CD4-positive, alpha-beta memory T cell (primary cell): Measurements from ENCODE around the gene UROS. TPM values are rescaled to one million over a fixed set of nuclear protein-coding genes. Genes with fewer than 3 reads are reported as not detected.
A peak's percentile ranks its signal among the peaks of the same experiment; 100 is the strongest.

Experiments
- CTCF ChIA-PET: fragments of 350-600 bp; sonication (Branson Sonifier 250); formaldehyde crosslinking; loops from one replicate; lab custom pipeline; 2021; ENCODE audit warnings: inconsistent platforms; ENCODE audit not compliant: partially characterized antibody; lab: Charles Lee
- POLR2A ChIA-PET: fragments of 350-600 bp; sonication (Branson Sonifier 250); formaldehyde crosslinking; loops from one replicate; lab custom pipeline; 2021; ENCODE audit not compliant: partially characterized antibody; lab: Charles Lee
- DNase-seq, 5 donors: peaks; one replicate each; pipeline versions ENCODE4 v3.0.0 to v3.0.0-alpha.2; 2020 to 2022; ENCODE audit warnings: mixed read lengths in 1 of 5
- H3K27ac ChIP-seq: one replicate; pipeline ENCODE4 v1.7.0; 2013; ENCODE audit warnings: low read depth, low read length
- H3K27me3 ChIP-seq: 2 replicates; pipeline ENCODE4 v1.7.0; 2013; ENCODE audit warnings: mild to moderate bottlenecking, low read length, moderate library complexity; ENCODE audit not compliant: insufficient read depth
- H3K36me3 ChIP-seq: 2 replicates; pipeline ENCODE4 v1.7.0; 2013; ENCODE audit warnings: mild to moderate bottlenecking, low read length, moderate library complexity; ENCODE audit not compliant: insufficient read depth
- H3K4me1 ChIP-seq: 2 replicates; pipeline ENCODE4 v1.7.0; 2013; ENCODE audit warnings: mild to moderate bottlenecking, low read length, moderate library complexity; ENCODE audit not compliant: insufficient read depth
- H3K4me3 ChIP-seq, 2 donors: one replicate each; pipeline ENCODE4 v1.7.0; 2013; ENCODE audit warnings: low read length in 2 of 2, mild to moderate bottlenecking in 1 of 2
- H3K9me3 ChIP-seq, 2 donors: one replicate each; pipeline ENCODE4 v1.7.0; 2013; ENCODE audit warnings: low read length in 2 of 2, control low read depth in 1 of 2; ENCODE audit not compliant: control insufficient read depth in 1 of 2
- H3K27ac Mint-ChIP-seq, 7 donors: one replicate each; pipeline ENCODE4 v1.8.0; 2020 to 2021; ENCODE audit warnings: mixed read lengths in 7 of 7, mild to moderate bottlenecking in 6 of 7, inconsistent platforms in 3 of 7, moderate library complexity in 3 of 7
- H3K27me3 Mint-ChIP-seq, 2 donors: one replicate each; pipeline ENCODE4 v1.8.0; 2020 to 2021; ENCODE audit warnings: mixed read lengths in 2 of 2
- H3K36me3 Mint-ChIP-seq, 2 donors: one replicate each; pipeline ENCODE4 v1.8.0; 2020 to 2021; ENCODE audit warnings: mixed read lengths in 2 of 2, inconsistent platforms in 1 of 2, mild to moderate bottlenecking in 1 of 2
- H3K4me1 Mint-ChIP-seq, 4 donors: one replicate each; pipeline ENCODE4 v1.8.0; 2020 to 2021; ENCODE audit warnings: mixed read lengths in 4 of 4, mild to moderate bottlenecking in 1 of 4
- H3K4me3 Mint-ChIP-seq, 8 donors: one replicate each; pipeline ENCODE4 v1.8.0; 2020 to 2021; ENCODE audit warnings: mixed read lengths in 8 of 8, mild to moderate bottlenecking in 7 of 8, moderate library complexity in 6 of 8, inconsistent platforms in 3 of 8
- H3K9me3 Mint-ChIP-seq, 8 donors: one replicate each; pipeline ENCODE4 v1.8.0; 2020 to 2021; ENCODE audit warnings: mixed read lengths in 8 of 8, mild to moderate bottlenecking in 5 of 8, inconsistent platforms in 3 of 8, moderate library complexity in 1 of 8
- intact Hi-C: fragments of 100-400 bp; cut with micrococcal nuclease; formaldehyde crosslinking; loops from one replicate; pipeline ENCODE4 v1.15.1; 2023
- polyA plus RNA-seq, 2 donors: library from polyadenylated mRNA; unstranded; fragments of 300-500 nt; fragmentation: Illumina TruSeq; gene quantifications; one replicate each; pipeline ENCODE4 v1.2.3, GENCODE V29; 2021
- total RNA-seq, 2 experiments: library from RNA; stranded (reverse); gene quantifications; one replicate each; pipeline ENCODE4 v1.2.3, GENCODE V29; 2021

UROS gene
- total and polyA plus RNA-seq, 4 experiments from 2014 or later, result 38.8 to 69.8 (median 48.6) TPM

DNA sequence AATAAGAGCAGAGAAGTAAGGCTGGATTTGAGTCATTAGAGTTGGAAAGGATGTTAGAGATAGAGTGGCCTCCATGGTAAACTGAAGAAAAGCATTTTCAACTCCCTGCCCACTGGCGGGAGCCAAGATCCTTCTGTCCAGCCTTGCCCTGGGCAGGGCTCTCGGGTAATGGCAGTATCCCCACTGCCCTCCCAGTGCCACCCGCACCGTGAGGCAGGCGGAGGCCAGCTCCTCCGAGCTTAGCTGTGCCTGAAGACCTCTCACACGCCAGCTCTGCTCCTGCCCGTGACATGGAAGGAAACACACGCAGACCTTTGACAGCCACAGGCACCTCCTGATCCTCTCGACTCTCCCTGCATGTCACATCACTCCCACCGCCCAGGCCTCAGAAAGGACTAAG, 22.6 kb upstream of the UROS start:
- no peak overlapping the region for H3K4me3 Mint-ChIP-seq
- Histone ChIP-seq H3K27me3 (no peaks in the 10 kb centered on the region), H3K4me1 (no peaks in the 10 kb centered on the region), H3K4me3 (no peak overlapping the region), H3K27ac (no peak overlapping the region), H3K9me3 (no peaks in the 10 kb centered on the region), H3K36me3 (no peaks in the 10 kb centered on the region)
- H3K27me3 Mint-ChIP-seq, result no peaks in the 10 kb centered on the region
- H3K27ac Mint-ChIP-seq, result no peak overlapping the region
- DNase-seq, result no peak
- intact Hi-C loops, result no loop called here
- POLR2A ChIA-PET, result no interaction called here
- H3K9me3 Mint-ChIP-seq, result no peaks in the 10 kb centered on the region
- peaks cover 11 to 21% of the 10 kb centered on the region in 2 donors for H3K36me3 Mint-ChIP-seq
- CTCF ChIA-PET, result no interaction called here
- H3K4me1 Mint-ChIP-seq, result no peaks in the 10 kb centered on the region

DNA sequence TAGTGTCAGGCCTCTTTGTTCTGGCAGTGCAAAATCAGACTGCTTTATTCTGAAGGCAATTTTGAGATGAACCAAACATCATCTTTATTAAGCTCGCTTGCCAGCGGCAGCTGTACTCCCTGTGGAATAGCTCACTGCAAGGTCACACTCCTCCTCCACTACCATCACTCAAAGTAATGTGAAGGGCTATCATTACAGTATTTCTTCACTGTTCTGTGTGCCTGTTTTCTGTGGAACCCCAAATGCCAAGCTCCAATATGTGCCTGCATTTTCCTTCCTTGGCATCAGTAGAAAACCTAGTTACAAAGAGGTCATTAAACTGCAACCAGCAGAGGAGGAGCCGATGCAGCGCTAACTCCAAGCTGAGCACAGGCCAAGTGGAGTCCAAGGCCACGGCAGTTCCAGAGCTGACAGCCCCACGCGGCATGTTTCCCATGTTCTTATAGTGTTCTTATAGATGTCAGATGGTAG, 21.7 kb upstream of the UROS start:
- intact Hi-C loops, result no loop called here
- H3K27me3 Mint-ChIP-seq, result no peaks in the 10 kb centered on the region
- Histone ChIP-seq H3K27me3 (no peaks in the 10 kb centered on the region), H3K4me1 (no peaks in the 10 kb centered on the region), H3K4me3 (no peak overlapping the region), H3K36me3 (no peaks in the 10 kb centered on the region), H3K9me3 (no peaks in the 10 kb centered on the region), H3K27ac (no peak overlapping the region)
- no peak overlapping the region for H3K27ac Mint-ChIP-seq
- peaks cover 13 to 28% of the 10 kb centered on the region in 2 donors for H3K36me3 Mint-ChIP-seq
- CTCF ChIA-PET, result no interaction called here
- H3K4me1 Mint-ChIP-seq, result no peaks in the 10 kb centered on the region
- POLR2A ChIA-PET, result no interaction called here
- H3K4me3 Mint-ChIP-seq, result no peak overlapping the region
- no peaks in the 10 kb centered on the region for H3K9me3 Mint-ChIP-seq
- no peak for DNase-seq

DNA sequence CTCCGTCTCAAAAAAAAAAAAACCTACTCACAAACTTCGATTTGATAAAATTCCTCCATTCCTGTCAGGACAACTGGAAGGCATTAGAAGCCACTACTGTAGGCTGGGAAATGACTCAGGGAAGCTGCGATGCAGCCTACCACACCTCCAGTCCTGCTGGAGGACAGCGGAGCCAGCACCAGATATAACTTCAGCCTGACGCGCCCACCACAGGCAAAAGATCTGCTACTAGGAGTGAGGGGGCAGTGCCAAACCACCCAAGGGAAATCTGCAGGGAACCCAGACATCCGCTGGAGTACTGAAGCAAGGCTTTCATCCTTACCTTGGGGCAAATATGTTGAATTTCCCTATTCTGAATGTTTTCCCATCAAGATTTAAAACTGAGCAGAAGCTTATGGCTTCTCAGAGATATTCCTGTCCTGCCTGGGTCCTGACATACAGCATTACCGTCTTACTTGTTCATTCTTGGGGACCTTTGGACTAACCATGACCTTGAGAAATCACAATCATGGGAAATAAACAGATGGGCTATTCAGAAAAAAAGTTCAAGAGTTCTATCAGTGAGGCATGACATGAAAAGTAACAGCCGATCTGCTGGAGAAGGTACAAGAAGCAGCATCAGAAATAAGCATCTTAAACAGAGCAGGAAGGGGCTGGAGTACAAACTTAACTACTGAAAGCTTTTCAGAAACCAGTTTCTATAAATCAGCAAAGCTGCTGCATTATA, 20.7 kb upstream of the UROS start:
- H3K27ac ChIP-seq, result no peak overlapping the region
- no peaks in the 10 kb centered on the region for H3K27me3 ChIP-seq
- POLR2A ChIA-PET, result no interaction called here
- intact Hi-C loops, result no loop called here
- Mint-ChIP-seq H3K36me3 (peaks cover 14 to 33% of the 10 kb centered on the region in 2 donors), H3K27ac (peak overlapping the region in 2 of 7 donors; percentile 42 to 67), H3K4me3 (no peak overlapping the region), H3K27me3 (no peaks in the 10 kb centered on the region), H3K4me1 (no peaks in the 10 kb centered on the region), H3K9me3 (no peaks in the 10 kb centered on the region)
- no peak overlapping the region for H3K4me3 ChIP-seq
- H3K9me3 ChIP-seq, result no peaks in the 10 kb centered on the region
- no peak for DNase-seq
- CTCF ChIA-PET, result no interaction called here
- peaks cover 5% of the 10 kb centered on the region for H3K36me3 ChIP-seq
- no peaks in the 10 kb centered on the region for H3K4me1 ChIP-seq

DNA sequence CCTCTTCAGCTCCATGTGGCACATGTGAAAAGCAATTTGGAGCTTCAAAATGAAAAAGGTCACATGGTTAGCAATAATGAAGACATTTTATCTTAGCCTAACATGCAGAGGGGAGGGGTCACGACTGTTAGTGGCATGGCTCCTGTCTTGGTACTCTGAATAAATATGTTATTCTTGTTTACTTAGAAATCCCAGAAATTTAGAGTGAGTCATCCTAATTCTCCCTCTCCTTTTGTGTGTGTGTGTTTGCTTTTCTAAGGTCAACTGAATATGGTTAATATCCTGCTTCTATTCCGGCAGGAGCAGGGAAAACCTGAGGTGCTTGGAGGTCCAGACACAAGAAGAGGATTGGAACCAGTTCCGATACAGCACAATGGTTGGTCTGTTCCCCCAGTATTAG, 17.9 kb upstream of the UROS start:
- H3K4me3 Mint-ChIP-seq, result no peak overlapping the region
- H3K4me3 ChIP-seq, result no peak overlapping the region
- H3K27ac ChIP-seq, result no peak overlapping the region
- intact Hi-C loops, result no loop called here
- no peak for DNase-seq
- POLR2A ChIA-PET, result no interaction called here
- no peaks in the 10 kb centered on the region for H3K27me3 Mint-ChIP-seq
- no peaks in the 10 kb centered on the region for H3K4me1 Mint-ChIP-seq
- H3K4me1 ChIP-seq, result no peaks in the 10 kb centered on the region
- no peaks in the 10 kb centered on the region for H3K9me3 Mint-ChIP-seq
- H3K36me3 ChIP-seq, result peaks cover 20% of the 10 kb centered on the region
- CTCF ChIA-PET, result no interaction called here
- H3K36me3 Mint-ChIP-seq, result peaks cover 26 to 49% of the 10 kb centered on the region in 2 donors
- H3K27me3 ChIP-seq, result no peaks in the 10 kb centered on the region
- H3K9me3 ChIP-seq, result no peaks in the 10 kb centered on the region
- H3K27ac Mint-ChIP-seq, result peak overlapping the region in 1 of 7 donors; percentile 73

DNA sequence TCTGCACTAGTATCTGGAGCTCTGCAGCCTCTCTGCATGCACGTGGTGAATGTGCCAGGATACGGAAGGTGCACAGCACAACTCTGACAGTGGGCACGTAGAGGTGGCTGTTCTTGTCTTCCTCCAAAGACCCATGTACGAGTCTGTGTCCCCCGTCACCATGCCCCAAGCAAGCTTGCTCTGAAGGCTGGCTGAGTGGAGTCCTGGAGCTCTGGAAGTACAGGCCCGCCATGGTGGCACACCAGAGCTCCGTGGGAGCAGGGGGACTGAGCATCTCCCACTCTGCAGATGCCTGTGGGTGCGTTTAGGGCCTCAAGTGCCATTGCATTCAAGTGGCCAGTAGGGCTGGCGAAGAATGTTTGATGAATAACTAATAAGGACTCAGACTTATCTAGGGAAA, 17.3 kb upstream of the UROS start:
- no peak for DNase-seq
- Histone ChIP-seq H3K36me3 (peaks cover 20% of the 10 kb centered on the region), H3K9me3 (no peaks in the 10 kb centered on the region), H3K27ac (no peak overlapping the region), H3K4me1 (no peaks in the 10 kb centered on the region), H3K27me3 (no peaks in the 10 kb centered on the region), H3K4me3 (no peak overlapping the region)
- Mint-ChIP-seq H3K36me3 (peaks cover 31 to 54% of the 10 kb centered on the region in 2 donors), H3K9me3 (no peaks in the 10 kb centered on the region), H3K27ac (peak overlapping the region in 2 of 7 donors; percentile 52 to 79), H3K4me1 (no peaks in the 10 kb centered on the region), H3K27me3 (no peaks in the 10 kb centered on the region), H3K4me3 (no peak overlapping the region)
- CTCF ChIA-PET, result no interaction called here
- POLR2A ChIA-PET, result no interaction called here
- intact Hi-C loops, result no loop called here

DNA sequence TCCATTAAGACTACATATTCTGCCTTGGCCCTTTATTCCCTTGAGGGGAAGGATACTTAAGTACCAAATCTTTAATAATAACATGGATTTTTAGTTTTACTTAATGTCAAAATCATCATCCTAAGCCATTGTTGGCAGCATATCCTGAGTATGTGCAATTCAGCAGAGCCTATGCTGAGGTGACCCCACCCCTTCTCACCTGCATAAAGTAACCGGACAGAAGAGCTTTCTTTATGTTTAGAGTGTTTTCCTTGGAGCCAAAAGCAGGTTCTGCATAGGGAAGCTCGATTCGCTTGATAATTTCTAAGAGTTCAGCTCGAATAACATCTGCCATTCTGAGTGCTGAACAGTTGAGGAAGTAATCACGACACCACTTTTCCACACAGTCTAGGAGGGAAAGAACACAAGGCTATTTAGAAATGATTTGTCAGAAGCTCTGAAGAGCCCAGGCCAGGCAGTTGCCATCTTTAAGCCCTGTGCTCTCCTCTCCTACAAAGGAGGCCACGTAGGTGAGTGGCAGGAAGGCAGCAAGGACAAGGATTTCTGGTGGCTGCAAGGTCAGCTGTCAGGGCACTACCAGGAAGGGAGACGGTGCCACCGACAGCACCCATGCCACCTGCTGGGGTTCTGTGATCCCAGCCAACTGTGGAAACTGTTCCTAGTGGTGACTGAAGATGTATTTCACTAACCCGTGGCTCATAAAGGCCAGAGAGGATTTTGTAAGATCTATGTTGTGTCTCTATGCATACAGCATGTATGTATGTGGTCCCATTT, 15.9 kb upstream of the UROS start:
- H3K36me3 ChIP-seq, result peaks cover 23% of the 10 kb centered on the region
- Mint-ChIP-seq H3K27ac (peak overlapping the region in 2 of 7 donors; percentile 32 to 37), H3K36me3 (peaks cover 36 to 59% of the 10 kb centered on the region in 2 donors), H3K4me1 (no peaks in the 10 kb centered on the region), H3K27me3 (no peaks in the 10 kb centered on the region), H3K9me3 (no peaks in the 10 kb centered on the region), H3K4me3 (no peak overlapping the region)
- no peaks in the 10 kb centered on the region for H3K4me1 ChIP-seq
- no peak overlapping the region for H3K27ac ChIP-seq
- ChIA-PET CTCF (no interaction called here), POLR2A (no interaction called here)
- no peaks in the 10 kb centered on the region for H3K9me3 ChIP-seq
- intact Hi-C loops, result no loop called here
- no peak for DNase-seq
- no peak overlapping the region for H3K4me3 ChIP-seq
- H3K27me3 ChIP-seq, result no peaks in the 10 kb centered on the region

DNA sequence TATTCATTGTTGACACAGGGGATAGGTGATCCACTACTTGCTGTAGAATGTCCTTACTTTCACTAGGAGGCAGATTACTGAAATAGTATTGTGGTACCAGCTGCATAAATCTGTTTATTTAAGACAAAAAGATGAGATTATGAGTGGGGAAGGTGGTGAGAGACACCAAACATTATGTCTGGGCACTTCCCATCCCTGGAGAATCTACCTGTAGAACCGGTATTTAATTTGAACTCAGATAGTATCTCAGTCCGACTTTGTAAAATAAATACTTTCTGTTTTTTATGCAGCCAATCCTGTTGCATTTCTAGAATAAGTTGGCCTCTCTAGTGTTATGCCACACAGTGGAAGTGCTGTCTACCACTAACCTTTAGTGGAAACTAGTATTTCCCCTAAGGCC, 13.7 kb upstream of the UROS start:
- H3K27ac ChIP-seq, result no peak overlapping the region
- Mint-ChIP-seq H3K9me3 (no peaks in the 10 kb centered on the region), H3K4me3 (no peak overlapping the region), H3K27ac (no peak overlapping the region), H3K36me3 (peaks cover 42 to 72% of the 10 kb centered on the region in 2 donors), H3K27me3 (no peaks in the 10 kb centered on the region), H3K4me1 (no peaks in the 10 kb centered on the region)
- H3K9me3 ChIP-seq, result no peaks in the 10 kb centered on the region
- POLR2A ChIA-PET, result no interaction called here
- DNase-seq, result no peak
- CTCF ChIA-PET, result no interaction called here
- no peak overlapping the region for H3K4me3 ChIP-seq
- H3K27me3 ChIP-seq, result no peaks in the 10 kb centered on the region
- no peaks in the 10 kb centered on the region for H3K4me1 ChIP-seq
- intact Hi-C loops, result no loop called here
- H3K36me3 ChIP-seq, result peaks cover 43% of the 10 kb centered on the region
